ENCODE data around the gene SHANK3. TPM values are rescaled to one million over a fixed set of nuclear protein-coding genes. Genes with fewer than 3 reads are reported as not detected.
A peak's percentile ranks its signal among the peaks of the same experiment; 100 is the strongest.

The SHANK3 gene
- total and polyA plus RNA-seq, 2 experiments from 2014 or later: 0.52 to 4.9 TPM

DNA sequence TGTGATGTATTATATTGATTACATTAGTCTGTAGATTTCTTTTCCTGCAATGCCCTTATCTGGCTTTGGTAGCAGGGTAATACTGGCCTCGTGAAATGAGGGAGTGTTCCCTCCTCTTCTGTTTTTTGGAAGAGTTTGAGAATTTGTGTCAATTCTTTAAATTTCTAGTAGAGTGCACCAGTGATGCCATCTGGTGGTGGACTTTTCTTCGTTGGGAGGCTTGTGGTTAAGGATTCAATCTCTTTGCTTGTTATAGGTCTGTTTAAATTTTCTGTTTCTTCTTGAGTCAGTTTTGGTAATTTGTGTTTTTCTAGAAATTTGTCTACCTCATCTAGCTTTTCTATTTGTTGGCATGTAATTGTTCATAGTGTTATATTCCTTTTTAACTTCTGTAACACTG, 18.9 kb downstream of the SHANK3 start:
- no peak for ATAC-seq
- H2AFZ ChIP-seq: no peak overlapping the region

DNA sequence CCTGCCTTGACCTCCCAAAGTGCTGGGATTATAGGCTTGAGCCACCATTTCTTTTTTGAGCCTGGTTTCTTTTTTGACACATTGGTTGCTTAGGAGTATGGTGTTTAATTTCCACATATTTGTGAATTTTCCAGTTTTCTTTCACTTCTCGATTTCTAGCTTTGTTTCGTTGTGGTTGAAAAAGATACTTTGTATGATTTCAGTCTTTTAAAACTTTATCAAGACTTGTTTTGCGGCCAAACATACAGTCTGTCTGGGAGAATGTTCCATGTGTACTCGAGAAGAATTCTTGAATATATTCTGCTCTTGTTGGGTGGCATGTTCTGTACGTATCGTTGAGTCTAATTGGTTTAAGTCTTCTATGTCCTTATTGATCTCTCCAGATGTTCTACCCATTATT, 20.8 kb downstream of the SHANK3 start:
- no peak overlapping the region for H3K4me3 ChIP-seq
- H3K79me2 ChIP-seq (replicated peaks; ENCODE audit: insufficient read depth): no peaks in the 10 kb centered on the region
- no peak overlapping the region for H3K4me2 ChIP-seq
- no peaks in the 10 kb centered on the region for H4K20me1 ChIP-seq (replicated peaks; ENCODE audit: insufficient read depth)
- H3K4me1 Mint-ChIP-seq: peaks cover 2% of the 10 kb centered on the region; the same call in 2 of the 3 replicates
- no peak overlapping the region for H2AFZ ChIP-seq
- ATAC-seq (no peak), DNase-seq (ENCODE audit: low spot score) (no peak)
- H3K9me2 ChIP-seq (ENCODE audit: insufficient read depth): no peaks in the 10 kb centered on the region
- 0 out of 2 replicates have a peak, but pooled peaks cover 3% of the 10 kb centered on the region for H3K36me3 ChIP-seq (ENCODE audit: insufficient read depth)
- peaks cover 19% of the 10 kb centered on the region for H3K27me3 Mint-ChIP-seq (ENCODE audit: insufficient read depth, low read depth, poor library complexity)
- H3K9me3 Mint-ChIP-seq: no peaks in the 10 kb centered on the region; the same call in 2 of the 3 replicates
- H3K4me1 ChIP-seq (ENCODE audit: insufficient read depth): no peaks in the 10 kb centered on the region
- peaks cover 12% of the 10 kb centered on the region for H3K27me3 ChIP-seq (ENCODE audit: insufficient read depth)
- no peak overlapping the region for H3K27ac ChIP-seq (ENCODE audit: low read depth)
- no peak overlapping the region for H3K4me3 Mint-ChIP-seq
- peaks cover 3% of the 10 kb centered on the region; the same call in 2 of the 3 replicates for H3K36me3 Mint-ChIP-seq (ENCODE audit: low read depth)
- H3K27ac Mint-ChIP-seq: no peak overlapping the region
- H3F3A ChIP-seq (replicated peaks; ENCODE audit: low read depth): peaks cover 5% of the 10 kb centered on the region; the same call in 1 of the 2 replicates
- TF ChIP-seq EZH2phosphoT487 (IDR thresholded peaks at IDR 0.05; ENCODE audit: unreplicated experiment) (no peak), EZH2 (IDR thresholded peaks at IDR 0.05; ENCODE audit: low read depth, unreplicated experiment) (no peak), JUNB (IDR thresholded peaks at IDR 0.05; ENCODE audit: unreplicated experiment) (no peak), POLR2AphosphoS5 (IDR thresholded peaks at IDR 0.05; ENCODE audit: low read depth) (no peak), STAT1 (IDR thresholded peaks at IDR 0.05; ENCODE audit: unreplicated experiment) (no peak), CREB1 (CRISPR knock-in tag; IDR thresholded peaks at IDR 0.05; ENCODE audit: low read depth) (no peak)
- TF ChIP-seq, protein P1, sequence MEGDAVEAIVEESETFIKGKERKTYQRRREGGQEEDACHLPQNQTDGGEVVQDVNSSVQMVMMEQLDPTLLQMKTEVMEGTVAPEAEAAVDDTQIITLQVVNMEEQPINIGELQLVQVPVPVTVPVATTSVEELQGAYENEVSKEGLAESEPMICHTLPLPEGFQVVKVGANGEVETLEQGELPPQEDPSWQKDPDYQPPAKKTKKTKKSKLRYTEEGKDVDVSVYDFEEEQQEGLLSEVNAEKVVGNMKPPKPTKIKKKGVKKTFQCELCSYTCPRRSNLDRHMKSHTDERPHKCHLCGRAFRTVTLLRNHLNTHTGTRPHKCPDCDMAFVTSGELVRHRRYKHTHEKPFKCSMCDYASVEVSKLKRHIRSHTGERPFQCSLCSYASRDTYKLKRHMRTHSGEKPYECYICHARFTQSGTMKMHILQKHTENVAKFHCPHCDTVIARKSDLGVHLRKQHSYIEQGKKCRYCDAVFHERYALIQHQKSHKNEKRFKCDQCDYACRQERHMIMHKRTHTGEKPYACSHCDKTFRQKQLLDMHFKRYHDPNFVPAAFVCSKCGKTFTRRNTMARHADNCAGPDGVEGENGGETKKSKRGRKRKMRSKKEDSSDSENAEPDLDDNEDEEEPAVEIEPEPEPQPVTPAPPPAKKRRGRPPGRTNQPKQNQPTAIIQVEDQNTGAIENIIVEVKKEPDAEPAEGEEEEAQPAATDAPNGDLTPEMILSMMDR (conservative IDR thresholded peaks at IDR 0.05; ENCODE audit: low read depth in 2 of 2): no peak

More for the DNA sequence above, 18.9 kb downstream of the SHANK3 start:
- Mint-ChIP-seq H3K9me3 (no peaks in the 10 kb centered on the region; the same call in 2 of the 3 replicates), H3K36me3 (ENCODE audit: low read depth) (peaks cover 3% of the 10 kb centered on the region; the same call in 2 of the 3 replicates), H3K4me3 (no peak overlapping the region; the same call in 2 of the 3 replicates), H3K4me1 (peaks cover 2% of the 10 kb centered on the region; the same call in 2 of the 3 replicates), H3K27ac (no peak overlapping the region), H3K27me3 (ENCODE audit: insufficient read depth, low read depth, poor library complexity) (peaks cover 8% of the 10 kb centered on the region)
- H3K4me3 ChIP-seq: no peak overlapping the region
- H3K36me3 ChIP-seq (ENCODE audit: insufficient read depth): 0 out of 2 replicates have a peak, but pooled peaks cover 3% of the 10 kb centered on the region
- H3K4me2 ChIP-seq: no peak overlapping the region
- no peaks in the 10 kb centered on the region for H3K9me2 ChIP-seq (ENCODE audit: insufficient read depth)
- TF ChIP-seq STAT1 (IDR thresholded peaks at IDR 0.05; ENCODE audit: unreplicated experiment) (no peak), ZNF114 (CRISPR knock-in tag; IDR thresholded peaks at IDR 0.05) (no peak), CREB1 (CRISPR knock-in tag; IDR thresholded peaks at IDR 0.05; ENCODE audit: low read depth) (no peak), POLR2AphosphoS5 (IDR thresholded peaks at IDR 0.05; ENCODE audit: low read depth) (no peak), NANOG (IDR thresholded peaks at IDR 0.05; ENCODE audit: borderline replicate concordance) (no peak), JUNB (IDR thresholded peaks at IDR 0.05; ENCODE audit: unreplicated experiment) (no peak)
- TF ChIP-seq, protein P2, sequence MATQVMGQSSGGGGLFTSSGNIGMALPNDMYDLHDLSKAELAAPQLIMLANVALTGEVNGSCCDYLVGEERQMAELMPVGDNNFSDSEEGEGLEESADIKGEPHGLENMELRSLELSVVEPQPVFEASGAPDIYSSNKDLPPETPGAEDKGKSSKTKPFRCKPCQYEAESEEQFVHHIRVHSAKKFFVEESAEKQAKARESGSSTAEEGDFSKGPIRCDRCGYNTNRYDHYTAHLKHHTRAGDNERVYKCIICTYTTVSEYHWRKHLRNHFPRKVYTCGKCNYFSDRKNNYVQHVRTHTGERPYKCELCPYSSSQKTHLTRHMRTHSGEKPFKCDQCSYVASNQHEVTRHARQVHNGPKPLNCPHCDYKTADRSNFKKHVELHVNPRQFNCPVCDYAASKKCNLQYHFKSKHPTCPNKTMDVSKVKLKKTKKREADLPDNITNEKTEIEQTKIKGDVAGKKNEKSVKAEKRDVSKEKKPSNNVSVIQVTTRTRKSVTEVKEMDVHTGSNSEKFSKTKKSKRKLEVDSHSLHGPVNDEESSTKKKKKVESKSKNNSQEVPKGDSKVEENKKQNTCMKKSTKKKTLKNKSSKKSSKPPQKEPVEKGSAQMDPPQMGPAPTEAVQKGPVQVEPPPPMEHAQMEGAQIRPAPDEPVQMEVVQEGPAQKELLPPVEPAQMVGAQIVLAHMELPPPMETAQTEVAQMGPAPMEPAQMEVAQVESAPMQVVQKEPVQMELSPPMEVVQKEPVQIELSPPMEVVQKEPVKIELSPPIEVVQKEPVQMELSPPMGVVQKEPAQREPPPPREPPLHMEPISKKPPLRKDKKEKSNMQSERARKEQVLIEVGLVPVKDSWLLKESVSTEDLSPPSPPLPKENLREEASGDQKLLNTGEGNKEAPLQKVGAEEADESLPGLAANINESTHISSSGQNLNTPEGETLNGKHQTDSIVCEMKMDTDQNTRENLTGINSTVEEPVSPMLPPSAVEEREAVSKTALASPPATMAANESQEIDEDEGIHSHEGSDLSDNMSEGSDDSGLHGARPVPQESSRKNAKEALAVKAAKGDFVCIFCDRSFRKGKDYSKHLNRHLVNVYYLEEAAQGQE (IDR thresholded peaks at IDR 0.05; ENCODE audit: unreplicated experiment): no peak
- TF ChIP-seq, protein P1 (conservative IDR thresholded peaks at IDR 0.05; ENCODE audit: low read depth in 2 of 2): peak; percentile 66 to 79
- no peak overlapping the region for H3K27ac ChIP-seq (ENCODE audit: low read depth)
- H3F3A ChIP-seq (replicated peaks; ENCODE audit: low read depth): peaks cover 5% of the 10 kb centered on the region; the same call in 1 of the 2 replicates
- DNase-seq (ENCODE audit: low spot score): peak; percentile 65
- no peaks in the 10 kb centered on the region for H3K27me3 ChIP-seq (ENCODE audit: insufficient read depth)
- no peaks in the 10 kb centered on the region for H3K79me2 ChIP-seq (replicated peaks; ENCODE audit: insufficient read depth)
- no peaks in the 10 kb centered on the region for H4K20me1 ChIP-seq (replicated peaks; ENCODE audit: insufficient read depth)
- no peaks in the 10 kb centered on the region for H3K4me1 ChIP-seq (ENCODE audit: insufficient read depth)
